HG03439 (cell line): Measurements from ENCODE around the gene ACAD10.
"Not testable (repeated sequence)": the region's sequence is repeated elsewhere in the genome, so short reads cannot be mapped to it uniquely, and the experiment has no call there.

Experiments used
- ATAC-seq: cut with Tn5 transposase; IDR thresholded peaks from one replicate; pipeline ENCODE4 v1.9.1; 2021; ENCODE audit warnings: mild to moderate bottlenecking, moderate library complexity; ENCODE audit not compliant: unreplicated experiment

ACAD10 gene

GRCh38 chr12:111686574-111687105, 787 bp downstream of the ACAD10 start:
- no peak for ATAC-seq

- ATAC-seq: no peak
Measured at GRCh38 chr12:111687255-111687654, 1.4 kb downstream of the ACAD10 start.

- ATAC-seq: no peak
Measured at GRCh38 chr12:111687952-111688351, 2.1 kb downstream of the ACAD10 start.

GRCh38 chr12:111691262-111691661, 5.4 kb downstream of the ACAD10 start:
- no peak for ATAC-seq

- ATAC-seq: no peak
Measured at GRCh38 chr12:111692575-111693210, 6.8 kb downstream of the ACAD10 start.

- no peak for ATAC-seq
Measured at GRCh38 chr12:111693818-111694217, 8.0 kb downstream of the ACAD10 start.

GRCh38 chr12:111699962-111700361, 14.1 kb downstream of the ACAD10 start:
- no peak for ATAC-seq

- no peak for ATAC-seq
Measured at GRCh38 chr12:111705672-111706071, 19.8 kb downstream of the ACAD10 start.

GRCh38 chr12:111706145-111706544, 20.3 kb downstream of the ACAD10 start:
- ATAC-seq: no peak

- no peak for ATAC-seq
Measured at GRCh38 chr12:111715279-111715678, 29.4 kb downstream of the ACAD10 start.

- not testable (repeated sequence) for ATAC-seq
Measured at GRCh38 chr12:111719316-111719715, 33.5 kb downstream of the ACAD10 start.

- ATAC-seq: no peak
Measured at GRCh38 chr12:111720457-111720856, 34.6 kb downstream of the ACAD10 start.

- ATAC-seq: not testable (repeated sequence)
Measured at GRCh38 chr12:111723646-111724360, 38.0 kb downstream of the ACAD10 start.

- no peak for ATAC-seq
Measured at GRCh38 chr12:111728795-111729194, 42.9 kb downstream of the ACAD10 start.

GRCh38 chr12:111730420-111730819, 44.6 kb downstream of the ACAD10 start:
- ATAC-seq: no peak

- no peak for ATAC-seq
Measured at GRCh38 chr12:111732786-111733185, 46.9 kb downstream of the ACAD10 start.

- no peak for ATAC-seq
Measured at GRCh38 chr12:111733340-111733915, 47.6 kb downstream of the ACAD10 start.

GRCh38 chr12:111739524-111739923, 53.7 kb downstream of the ACAD10 start:
- ATAC-seq: not testable (repeated sequence)

- ATAC-seq: no peak
Measured at GRCh38 chr12:111741235-111741812, 55.5 kb downstream of the ACAD10 start.

GRCh38 chr12:111745211-111745610, 59.4 kb downstream of the ACAD10 start:
- no peak for ATAC-seq

GRCh38 chr12:111747333-111747732, 61.5 kb downstream of the ACAD10 start:
- no peak for ATAC-seq
